Right atrium auricular region (tissue), 2 donors: ENCODE measurements around the gene FTCDNL1. TPM values are rescaled to one million over a fixed set of nuclear protein-coding genes. Genes with fewer than 3 reads are reported as not detected.

Experiments used
- DNase-seq: peaks from one replicate; pipeline ENCODE4 v3.0.0-alpha.2; 2019; ENCODE audit warnings: low spot score
- H3K27ac ChIP-seq, 2 donors: fragments of 200-600 bp; sonication (generic); 1 replicate in 1 of 2; 2 replicates in 1 of 2; pipeline ENCODE4 v1.5.1; 2016 to 2019
- H3K27me3 ChIP-seq, 2 donors: fragments of 200-600 bp; sonication (generic); one replicate each; pipeline versions ENCODE4 v1.5.1 to v1.6.0; 2017 to 2019
- H3K36me3 ChIP-seq: fragments of 200-600 bp; sonication (generic); one replicate; pipeline ENCODE4 v1.5.1; 2016
- H3K4me1 ChIP-seq, 2 donors: fragments of 200-600 bp; sonication (generic); one replicate each; pipeline versions ENCODE4 v1.5.1 to v1.6.0; 2017 to 2019
- H3K4me3 ChIP-seq, 2 donors: fragments of 200-600 bp; sonication (generic); 1 replicate in 1 of 2; 2 replicates in 1 of 2; pipeline ENCODE4 v1.5.1; 2017 to 2019; ENCODE audit warnings: mild to moderate bottlenecking in 1 of 2, moderate library complexity in 1 of 2
- H3K9me3 ChIP-seq, 2 donors: fragments of 200-600 bp; sonication (generic); one replicate each; pipeline ENCODE4 v1.5.1; 2019
- CTCF ChIP-seq, 2 donors: fragments of 200-600 bp; sonication (generic); IDR thresholded peaks; one replicate each; pipeline ENCODE4 v1.5.1; 2019; ENCODE audit warnings: antibody characterized with exemption in 2 of 2
- total RNA-seq, 2 donors: library from RNA; depleted of rRNA; stranded (reverse); fragments of >200 nt; gene quantifications; one replicate each; pipeline ENCODE4 v1.1.0, GENCODE V29; 2016

The FTCDNL1 gene
- total RNA-seq, 2 donors from 2014 or later, result 2.8 to 3.5 TPM

GRCh38 chr2:199770716-199771115, 80.3 kb downstream of the FTCDNL1 start:
- H3K9me3 ChIP-seq, result no peaks in the 10 kb centered on the region
- H3K27ac ChIP-seq, result no peak overlapping the region
- no peak overlapping the region for H3K4me3 ChIP-seq
- H3K27me3 ChIP-seq, result no peaks in the 10 kb centered on the region
- H3K4me1 ChIP-seq, result no peaks in the 10 kb centered on the region
- DNase-seq, result no peak
- H3K36me3 ChIP-seq, result no peaks in the 10 kb centered on the region
- no peak for TF ChIP-seq CTCF (IDR thresholded peaks at IDR 0.05)

GRCh38 chr2:199765646-199766045, 85.3 kb downstream of the FTCDNL1 start:
- TF ChIP-seq CTCF (IDR thresholded peaks at IDR 0.05), result no peak
- Histone ChIP-seq H3K27ac (no peak overlapping the region), H3K4me1 (no peaks in the 10 kb centered on the region), H3K4me3 (no peak overlapping the region), H3K36me3 (no peaks in the 10 kb centered on the region), H3K9me3 (no peaks in the 10 kb centered on the region), H3K27me3 (no peaks in the 10 kb centered on the region)
- DNase-seq, result no peak

GRCh38 chr2:199764273-199764800, 86.7 kb downstream of the FTCDNL1 start:
- H3K4me3 ChIP-seq, result no peak overlapping the region
- no peak overlapping the region for H3K27ac ChIP-seq
- no peak for TF ChIP-seq CTCF (IDR thresholded peaks at IDR 0.05)
- H3K27me3 ChIP-seq, result no peaks in the 10 kb centered on the region
- H3K36me3 ChIP-seq, result no peaks in the 10 kb centered on the region
- no peak for DNase-seq
- no peaks in the 10 kb centered on the region for H3K9me3 ChIP-seq
- H3K4me1 ChIP-seq, result no peaks in the 10 kb centered on the region

- Histone ChIP-seq H3K36me3 (no peaks in the 10 kb centered on the region), H3K27me3 (no peaks in the 10 kb centered on the region), H3K4me1 (no peaks in the 10 kb centered on the region), H3K4me3 (no peak overlapping the region), H3K9me3 (no peaks in the 10 kb centered on the region), H3K27ac (no peak overlapping the region)
- no peak for TF ChIP-seq CTCF (IDR thresholded peaks at IDR 0.05)
- DNase-seq, result no peak
These were observed 88.0 kb downstream of the FTCDNL1 start for GRCh38 chr2:199762963-199763362.

GRCh38 chr2:199760574-199760973, 90.4 kb downstream of the FTCDNL1 start:
- Histone ChIP-seq H3K27me3 (no peaks in the 10 kb centered on the region), H3K4me1 (no peaks in the 10 kb centered on the region), H3K4me3 (no peak overlapping the region), H3K9me3 (no peaks in the 10 kb centered on the region), H3K27ac (no peak overlapping the region), H3K36me3 (no peaks in the 10 kb centered on the region)
- TF ChIP-seq CTCF (IDR thresholded peaks at IDR 0.05), result no peak
- no peak for DNase-seq

- Histone ChIP-seq H3K4me1 (no peaks in the 10 kb centered on the region), H3K9me3 (no peaks in the 10 kb centered on the region), H3K4me3 (no peak overlapping the region), H3K36me3 (no peaks in the 10 kb centered on the region), H3K27me3 (no peaks in the 10 kb centered on the region), H3K27ac (no peak overlapping the region)
- no peak for DNase-seq
- TF ChIP-seq CTCF (IDR thresholded peaks at IDR 0.05), result no peak
These were observed 93.6 kb downstream of the FTCDNL1 start for GRCh38 chr2:199757233-199757870.
